ENCODE measurements around the gene KSR2.

GRCh38 chr12:117882181-117882580 is 86.6 kb downstream of the KSR2 start:
- TF ChIP-seq TCF7L2 (IDR thresholded peaks at IDR 0.05; ENCODE audit: borderline replicate concordance, low read depth, low read length) (no peak), CTCF (tag by site-specific recombination; IDR thresholded peaks at IDR 0.05) (no peak), ZNF354C (tag by site-specific recombination; IDR thresholded peaks at IDR 0.05; ENCODE audit: borderline replicate concordance, low read depth) (no peak), ZBTB1 (tag by site-specific recombination; IDR thresholded peaks at IDR 0.05) (no peak), YY1 (tag by site-specific recombination; IDR thresholded peaks at IDR 0.05) (no peak), REST (tag by site-specific recombination; IDR thresholded peaks at IDR 0.05) (no peak), SP2 (tag by site-specific recombination; IDR thresholded peaks at IDR 0.05) (no peak), ZNF488 (tag by site-specific recombination; IDR thresholded peaks at IDR 0.05) (no peak), PBX3 (CRISPR knock-in tag; IDR thresholded peaks at IDR 0.05) (no peak)

All from HEK293 (cell line).